Left ventricle myocardium superior (tissue), 1 donor: ENCODE results near the gene LDLRAP1. TPM values are rescaled to one million over a fixed set of nuclear protein-coding genes. Genes with fewer than 3 reads are reported as not detected.
"Not testable (repeated sequence)": the region's sequence is repeated elsewhere in the genome, so short reads cannot be mapped to it uniquely, and the experiment has no call there.

ENCODE experiments used
- ATAC-seq: fragments of 200-7000 bp; cut with Tn5 transposase; one replicate; pipeline ENCODE4 v1.9.1; 2020; ENCODE audit warnings: mild to moderate bottlenecking, moderate library complexity
- DNase-seq: peaks from one replicate; pipeline ENCODE4 v3.0.0-alpha.2; 2020
- intact Hi-C: fragments of 100-400 bp; cut with micrococcal nuclease; formaldehyde crosslinking; loops from one replicate; pipeline ENCODE4 v1.11.0; 2022
- total RNA-seq: library from RNA; stranded (reverse); fragmentation: NEBNext Ultra II Directional; extraction: Animal tissue kit (Norgen Biotek cat#: 25700); gene quantifications from one replicate; pipeline ENCODE4 v1.2.1, GENCODE V29; 2021
- donor health status: DM: no; HTN: yes; CAD: no; lungs with severe emphysema.

Gene LDLRAP1
- total RNA-seq, 1 donor from 2014 or later: 11.8 TPM

DNA sequence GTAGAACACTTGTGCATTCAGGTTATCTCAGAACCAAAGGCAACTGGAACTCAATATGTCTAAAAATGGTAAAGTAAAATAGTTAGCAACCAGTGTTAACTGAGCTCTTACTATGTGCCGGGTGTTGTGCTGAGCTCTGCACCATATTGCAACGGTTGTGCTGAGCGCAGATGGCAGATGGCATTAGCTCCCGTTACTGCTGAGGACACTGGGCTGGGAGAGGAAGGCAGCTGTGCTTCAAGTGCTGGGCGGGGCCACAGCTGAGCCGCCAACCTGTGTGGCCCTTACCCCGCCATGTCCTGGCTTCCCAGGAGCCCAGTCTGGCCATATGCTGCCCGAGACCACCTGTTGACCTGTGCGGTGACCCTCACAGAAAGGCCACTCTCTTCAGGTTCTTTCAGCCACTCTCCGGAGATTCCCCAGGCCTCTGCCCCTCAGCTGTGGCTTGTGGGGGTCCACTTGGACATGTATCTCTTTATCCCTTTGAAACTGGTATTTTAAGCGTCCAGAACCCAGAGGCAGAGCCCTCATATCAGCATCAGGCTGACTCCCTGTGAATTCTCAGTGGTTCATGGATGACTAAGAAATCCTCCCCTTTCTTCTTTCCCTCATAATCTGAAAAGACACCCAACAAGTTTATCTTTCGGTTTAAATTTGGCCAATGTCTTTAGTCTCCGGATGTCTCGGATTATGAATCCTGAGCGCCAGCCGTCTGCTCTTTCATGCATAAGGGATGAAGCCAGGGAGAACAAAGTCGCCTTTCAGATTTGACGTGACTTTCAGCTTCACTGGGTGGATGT lies 26.4 kb downstream of the LDLRAP1 start:
- intact Hi-C loops: no loop called here
- no peak for ATAC-seq
- DNase-seq: no peak

DNA sequence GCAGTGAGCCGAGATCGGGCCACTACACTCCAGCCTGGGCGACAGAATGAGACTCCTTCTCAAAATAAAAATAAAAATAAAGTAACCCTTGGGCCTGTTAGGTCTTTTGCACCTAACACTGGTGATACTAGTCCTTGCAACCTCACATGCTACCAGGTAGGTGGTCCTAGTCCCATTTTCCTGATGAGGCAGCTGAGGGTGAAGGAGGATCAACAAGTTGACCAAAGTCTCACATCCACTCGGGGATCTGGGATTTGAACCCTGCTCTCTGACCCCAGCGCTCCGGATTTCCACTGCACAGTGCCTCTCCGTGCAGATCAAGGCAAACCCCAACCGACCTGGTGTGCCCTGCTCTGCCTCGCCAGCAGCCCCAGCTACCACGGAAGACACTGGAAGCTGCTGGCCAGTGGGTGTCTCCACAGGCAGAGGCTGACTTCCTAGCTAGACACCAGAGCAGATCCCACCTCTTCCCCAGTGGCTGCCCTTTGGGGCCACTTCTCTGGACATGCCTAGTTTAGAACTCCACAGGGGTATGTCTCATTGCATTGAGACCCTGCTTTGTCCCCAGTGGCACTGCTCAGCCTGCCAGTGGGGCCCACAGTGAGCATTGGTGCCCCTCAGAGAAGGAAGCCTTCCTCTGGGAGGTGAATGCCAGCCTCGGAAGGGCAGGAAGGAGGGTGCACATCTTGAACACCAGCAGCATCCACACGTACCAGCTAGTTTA lies 27.6 kb downstream of the LDLRAP1 start:
- intact Hi-C loops: no loop called here
- ATAC-seq (no peak), DNase-seq (no peak)

DNA sequence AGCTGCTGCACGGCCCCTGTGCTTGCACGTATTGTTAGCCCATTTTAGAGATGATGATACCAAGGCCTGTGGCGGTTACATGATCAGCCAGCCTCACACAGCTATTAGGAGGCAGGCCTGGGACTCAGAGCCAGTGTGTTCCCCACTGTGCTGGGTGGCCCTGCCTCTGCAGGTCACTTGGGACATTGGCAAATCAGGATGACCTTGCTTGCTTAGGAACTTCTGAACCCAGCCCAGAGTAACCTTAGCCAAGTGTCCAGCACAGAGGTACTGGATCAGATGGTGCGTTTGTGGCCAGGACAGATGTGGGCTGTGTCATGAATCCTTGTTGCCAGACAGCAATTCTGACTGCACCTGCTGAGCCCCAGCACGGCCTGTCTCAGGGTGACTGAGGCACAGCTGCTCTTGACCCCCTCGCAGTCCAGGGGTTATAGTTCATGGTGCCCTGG lies 28.1 kb downstream of the LDLRAP1 start:
- no peak for ATAC-seq
- intact Hi-C loops: no loop called here
- no peak for DNase-seq

DNA sequence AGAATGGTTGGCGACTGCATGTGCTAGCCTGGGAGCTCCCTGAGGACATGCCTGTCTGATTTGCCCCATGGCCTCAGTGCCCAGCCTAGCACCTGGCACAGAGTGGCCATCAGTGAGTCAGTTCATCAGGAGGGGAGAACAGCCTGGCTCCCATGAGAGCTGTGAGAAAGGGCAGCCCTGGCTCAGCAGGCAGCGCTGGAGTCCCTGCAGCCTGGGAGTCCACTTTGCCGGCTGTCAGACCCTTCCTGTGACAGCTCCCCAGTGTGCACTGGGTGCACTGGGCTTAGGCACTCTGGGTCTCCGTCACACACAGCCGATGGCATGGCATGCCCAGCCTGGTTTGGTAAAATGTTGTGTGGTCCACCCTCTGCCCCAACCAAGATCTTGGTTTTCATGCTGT lies 28.7 kb downstream of the LDLRAP1 start:
- no peak for ATAC-seq
- DNase-seq: no peak
- intact Hi-C loops: no loop called here

DNA sequence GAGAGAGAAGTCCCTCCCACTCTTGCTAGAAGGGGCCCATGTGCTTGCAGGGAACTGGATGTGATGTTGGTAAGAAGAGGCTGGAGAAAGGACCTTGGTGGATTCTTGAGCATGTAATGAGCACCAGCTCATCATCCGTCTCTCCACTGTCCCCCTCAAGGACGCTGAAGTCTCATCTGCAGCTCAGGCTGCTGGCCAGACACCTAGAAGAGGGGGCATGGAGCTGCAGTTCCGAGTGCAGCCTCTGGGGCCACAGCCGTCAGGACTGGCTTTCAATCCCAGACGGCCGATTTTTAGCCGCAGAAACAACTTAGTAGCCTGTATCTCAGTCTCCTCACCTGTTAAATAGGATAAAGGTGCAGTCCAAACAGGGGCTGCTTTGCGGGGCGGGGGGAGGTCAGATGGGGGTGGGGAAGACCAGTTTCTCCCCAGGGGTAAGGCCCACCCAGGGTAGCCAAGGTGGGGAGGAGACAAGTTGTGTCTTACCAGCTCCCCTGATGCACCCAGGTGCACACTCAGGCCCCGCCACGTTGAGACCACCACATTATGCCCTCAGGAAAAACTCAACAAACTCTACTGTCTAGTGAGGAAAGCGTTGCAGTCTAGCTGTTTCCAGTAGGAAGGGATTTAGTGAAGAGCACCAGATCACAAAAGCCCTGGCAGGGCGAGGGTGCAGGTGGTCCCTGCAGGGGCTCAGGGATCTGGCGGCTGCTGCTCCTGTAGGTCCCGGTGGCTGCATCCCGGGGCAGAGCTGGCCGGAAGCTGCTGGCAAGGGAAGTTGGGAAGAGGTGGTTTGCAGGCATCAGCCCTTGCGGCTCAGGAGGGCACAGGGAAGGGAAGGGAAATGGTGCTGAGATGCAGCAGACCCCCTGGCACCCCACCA lies 29.5 kb downstream of the LDLRAP1 start:
- intact Hi-C loops: no loop called here
- ATAC-seq (peak; percentile 25), DNase-seq (no peak)

DNA sequence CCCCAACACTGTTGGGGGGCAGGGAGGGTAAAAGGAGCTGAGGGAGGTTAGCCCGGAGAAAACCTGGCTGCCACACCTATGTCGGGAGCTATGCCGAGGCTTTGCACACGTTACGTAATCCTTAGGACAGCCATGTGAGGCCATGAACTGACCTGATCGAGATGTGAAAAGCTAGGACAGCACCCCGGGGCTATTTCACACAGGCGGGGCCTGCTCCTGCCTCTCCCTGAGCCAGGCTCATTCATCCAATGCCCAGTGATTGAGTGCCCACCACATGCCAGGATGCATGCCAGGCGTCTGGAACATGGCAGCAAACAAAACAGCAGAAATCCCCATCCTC lies 30.2 kb downstream of the LDLRAP1 start:
- DNase-seq: no peak
- intact Hi-C loops: no loop called here
- no peak for ATAC-seq

DNA sequence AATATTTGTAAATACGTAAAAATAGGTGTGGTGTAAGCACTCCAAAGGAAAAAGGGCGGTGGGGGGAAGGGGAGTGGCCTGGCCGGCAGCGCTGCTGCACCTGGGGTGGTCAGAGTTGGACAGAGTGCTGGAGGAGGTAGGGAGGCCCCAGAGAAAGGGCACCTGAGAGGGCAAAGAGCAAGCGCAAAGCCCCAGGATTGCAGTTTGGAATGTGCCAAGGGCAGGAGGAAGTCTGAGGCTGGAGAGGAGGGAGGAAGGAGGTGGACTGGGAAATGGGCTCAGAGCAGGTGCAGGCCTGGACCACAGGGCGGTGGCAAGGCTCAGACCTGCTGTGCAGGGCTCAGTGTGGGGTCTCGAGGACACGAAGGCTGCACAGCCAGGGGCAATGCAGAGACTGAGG lies 30.6 kb downstream of the LDLRAP1 start:
- intact Hi-C loops: no loop called here
- no peak for ATAC-seq
- no peak for DNase-seq

DNA sequence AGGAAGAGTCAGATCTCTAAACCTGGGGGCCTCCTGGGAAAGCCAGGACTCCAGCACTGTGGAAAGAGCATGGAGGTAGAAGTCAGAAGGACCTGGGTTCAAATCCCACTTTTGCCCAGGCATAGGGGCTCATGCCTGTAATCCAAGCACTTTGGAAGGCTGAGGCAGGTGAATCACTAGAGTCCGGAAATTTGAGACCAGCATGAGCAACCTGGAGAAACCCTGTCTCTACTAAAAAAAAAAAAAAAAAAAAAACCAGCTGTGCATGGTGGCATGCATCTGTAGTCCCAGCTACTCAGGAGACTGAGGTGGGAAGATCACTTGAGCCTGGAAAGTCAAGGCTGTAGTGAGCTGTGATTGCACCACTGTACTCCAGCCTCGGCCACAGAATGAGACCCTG lies 31.8 kb downstream of the LDLRAP1 start:
- DNase-seq (no peak), ATAC-seq (no peak)
- intact Hi-C loops: no loop called here

DNA sequence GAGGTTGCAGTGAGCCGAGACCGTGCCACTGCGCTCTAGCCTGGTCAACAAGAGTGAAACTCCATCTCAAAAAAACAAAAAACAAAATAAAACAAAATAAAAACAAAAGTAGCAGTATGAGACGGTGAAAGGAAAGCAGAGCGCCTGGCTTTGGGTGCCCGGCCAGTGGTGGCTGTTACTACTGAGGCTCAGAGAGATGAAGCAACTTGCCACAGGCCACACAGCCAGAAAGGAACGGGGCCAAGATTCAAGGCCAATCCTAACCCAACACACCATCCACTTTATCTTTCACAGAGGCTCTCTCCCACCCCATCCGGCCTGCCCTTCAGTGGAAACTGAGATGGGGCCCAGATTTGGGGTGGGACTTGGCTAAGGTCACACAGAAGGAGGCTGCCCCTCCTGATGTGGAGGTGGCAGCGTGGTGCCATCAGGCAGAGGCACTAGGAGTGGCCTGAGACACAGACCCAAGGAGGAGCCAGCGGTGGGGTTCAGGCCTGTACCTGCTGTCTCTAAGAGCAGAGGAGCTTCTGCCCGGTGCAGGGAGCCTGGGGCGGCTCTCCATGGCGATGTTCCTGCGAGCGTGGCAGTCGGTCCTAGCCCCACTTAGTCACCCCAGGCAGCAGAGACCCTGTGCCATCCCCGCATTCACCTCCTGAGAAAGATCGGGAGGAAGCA lies 33.2 kb downstream of the LDLRAP1 start:
- no peak for DNase-seq
- intact Hi-C loops: no loop called here
- no peak for ATAC-seq

DNA sequence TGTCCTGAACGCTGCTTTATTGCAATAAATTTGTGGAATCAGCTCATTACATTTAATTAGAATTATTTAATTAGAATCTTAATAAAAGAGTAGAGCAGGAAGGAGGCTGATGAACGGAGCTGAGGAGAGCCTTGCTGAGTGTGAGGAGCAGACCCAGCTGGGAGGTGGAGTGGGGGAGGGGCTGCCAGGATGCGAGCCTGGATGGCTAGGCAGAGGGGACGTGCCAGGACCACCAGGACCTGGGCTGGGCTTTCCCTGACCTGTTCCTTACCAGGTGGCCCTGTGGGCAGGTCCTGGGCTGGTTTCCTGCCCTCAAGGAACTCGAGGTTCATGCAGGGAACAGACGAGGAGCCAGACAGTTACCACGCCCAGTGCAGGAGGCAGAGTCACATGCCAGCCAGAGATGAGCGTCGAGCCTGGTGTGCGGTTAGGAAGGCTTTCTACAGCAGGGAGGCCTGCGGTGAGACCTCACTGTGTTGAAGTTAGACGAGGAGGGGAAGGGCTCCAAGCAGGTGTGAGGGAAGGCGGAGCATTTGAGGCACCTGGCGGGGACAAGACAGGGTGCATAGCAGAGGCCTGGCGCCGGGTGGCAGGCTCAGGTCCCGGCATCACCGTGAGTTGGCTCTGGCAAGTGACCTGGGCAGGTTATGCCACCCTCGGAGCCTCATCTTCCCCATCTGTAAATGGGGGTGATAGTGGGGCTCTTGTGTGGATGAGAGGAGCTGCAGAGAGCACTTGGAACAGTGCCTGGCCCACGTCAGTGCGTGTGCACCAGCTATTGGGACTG lies 33.9 kb downstream of the LDLRAP1 start:
- no peak for DNase-seq
- intact Hi-C loops: no loop called here
- ATAC-seq: no peak

DNA sequence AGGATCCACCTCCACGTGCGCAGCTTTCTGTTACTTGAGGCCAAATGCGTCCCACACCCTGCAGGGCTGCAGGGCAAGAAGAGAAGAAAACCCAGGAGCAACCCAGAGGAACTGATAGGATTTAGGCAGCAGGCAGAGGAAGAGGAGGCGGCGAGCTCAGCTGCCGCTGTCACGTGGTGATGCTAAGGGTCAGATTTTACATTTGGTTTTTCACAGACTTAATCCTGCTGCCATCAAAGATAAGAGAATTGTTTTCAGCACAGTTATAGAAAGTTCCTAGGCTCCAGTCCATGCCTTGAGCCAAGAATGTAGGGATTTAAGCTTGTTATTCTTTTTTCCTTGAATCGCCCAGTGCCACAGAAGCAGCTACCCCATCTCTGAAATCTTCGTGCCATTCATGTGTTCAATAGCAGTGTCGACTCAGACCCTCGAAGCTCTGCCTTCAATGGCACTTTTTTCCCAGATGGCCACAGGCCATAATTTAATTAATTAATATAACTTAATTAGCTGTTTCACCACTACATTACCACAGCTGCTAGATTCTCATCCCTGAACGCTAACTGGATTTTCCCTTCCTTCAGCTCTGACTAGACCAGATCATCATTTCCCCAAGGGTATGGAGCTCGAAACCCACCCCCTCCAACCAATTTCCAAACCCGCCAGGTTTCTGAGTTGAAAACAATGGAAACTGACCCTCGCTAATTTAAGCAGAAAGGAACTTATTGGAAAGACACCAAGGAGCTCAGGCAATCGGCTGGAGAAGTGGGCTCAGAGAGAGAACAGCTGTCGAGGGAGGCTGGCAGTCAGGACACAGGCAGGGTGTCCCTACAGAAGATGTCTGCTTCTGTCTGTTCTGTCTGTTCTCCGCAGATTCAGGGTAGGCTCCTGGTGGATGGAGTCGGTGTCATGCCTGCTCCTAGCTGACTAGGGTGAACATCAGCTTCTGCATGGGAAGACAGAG lies 36.2 kb downstream of the LDLRAP1 start:
- ATAC-seq (no peak), DNase-seq (no peak)
- intact Hi-C loops: no loop called here

DNA sequence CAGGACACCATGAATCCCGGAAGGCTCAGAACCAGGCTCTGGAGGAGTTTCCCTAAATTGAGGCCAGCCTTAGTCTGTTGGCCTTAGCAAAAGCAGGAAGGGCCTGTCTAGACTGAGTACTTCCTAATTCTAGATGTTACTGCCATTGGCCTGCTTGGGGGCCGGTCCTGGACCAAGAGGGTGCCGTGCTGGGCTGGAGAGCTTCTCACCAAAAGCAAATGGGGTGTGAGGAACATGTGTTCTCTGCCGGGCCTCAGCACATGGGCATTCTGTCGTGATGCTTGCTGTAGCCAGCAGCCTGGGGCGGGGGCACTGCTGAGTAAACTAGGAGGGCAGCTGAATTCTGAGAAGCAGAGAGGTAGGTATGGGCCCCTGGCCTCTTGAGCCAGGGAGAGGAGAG lies 37.5 kb downstream of the LDLRAP1 start:
- DNase-seq (no peak), ATAC-seq (no peak)
- intact Hi-C loops: no loop called here

DNA sequence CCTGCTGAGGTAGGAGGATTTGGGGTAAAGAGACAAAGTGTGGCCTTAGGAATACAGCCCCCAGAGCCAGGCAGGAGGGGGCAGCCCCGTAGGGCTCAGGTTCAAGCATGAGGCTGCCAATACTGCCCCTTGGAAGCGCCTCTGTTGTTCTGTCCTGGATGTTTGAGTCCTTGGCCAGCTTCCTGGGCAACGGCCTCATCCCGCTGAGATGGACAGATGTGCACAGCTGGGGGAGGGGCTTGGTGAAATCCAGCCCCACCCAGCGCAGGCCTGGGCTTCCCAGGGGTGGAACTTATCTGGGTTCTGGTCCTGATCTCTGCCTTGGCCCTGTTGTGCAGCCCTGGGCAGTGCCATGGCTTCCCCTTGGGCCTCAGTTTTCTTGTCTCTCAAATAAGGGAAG lies 38.4 kb downstream of the LDLRAP1 start:
- ATAC-seq: peak; percentile 56
- DNase-seq: no peak
- intact Hi-C loops: no loop called here

DNA sequence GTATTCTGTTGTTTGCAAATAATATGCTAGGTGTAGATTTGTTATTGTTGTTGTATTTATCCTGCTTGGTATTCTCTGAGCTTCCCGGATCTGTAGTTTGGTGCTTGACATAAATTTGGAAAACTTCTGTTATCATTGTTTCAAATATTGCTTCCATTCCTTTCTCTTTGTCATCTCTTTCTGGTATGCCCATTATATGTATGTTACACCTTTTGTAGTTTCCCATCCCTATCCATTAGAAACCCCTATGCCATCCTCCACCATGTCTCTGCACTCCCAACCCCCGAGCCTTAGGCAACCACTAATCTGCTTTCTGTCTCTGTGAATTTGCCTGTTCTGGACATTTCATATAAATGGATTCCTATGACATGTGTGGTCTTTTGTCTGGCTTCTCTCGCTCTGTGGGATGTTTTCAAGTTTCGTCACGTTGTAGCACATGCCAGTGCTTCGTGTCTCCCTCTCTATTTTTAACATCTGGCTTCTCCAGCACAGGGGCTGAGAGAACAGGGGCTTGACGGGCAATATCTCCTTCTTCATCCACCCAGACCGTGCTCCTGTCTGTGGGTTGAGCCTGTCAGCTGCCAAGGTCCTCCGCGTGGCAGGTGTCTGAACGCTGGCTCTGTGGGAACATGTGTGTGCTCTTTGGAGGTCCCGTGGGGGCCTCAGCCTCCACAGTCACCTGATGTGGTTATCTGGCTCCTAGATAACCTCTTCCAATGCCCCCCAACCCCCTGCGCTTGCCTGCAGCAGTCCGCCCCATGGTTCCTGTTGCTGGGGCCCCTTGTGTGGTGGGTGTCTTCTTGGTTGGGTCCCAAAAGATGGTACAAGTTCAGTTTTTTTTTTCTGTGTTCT lies 40.3 kb downstream of the LDLRAP1 start:
- intact Hi-C loops: no loop called here
- no peak for ATAC-seq
- DNase-seq: no peak

DNA sequence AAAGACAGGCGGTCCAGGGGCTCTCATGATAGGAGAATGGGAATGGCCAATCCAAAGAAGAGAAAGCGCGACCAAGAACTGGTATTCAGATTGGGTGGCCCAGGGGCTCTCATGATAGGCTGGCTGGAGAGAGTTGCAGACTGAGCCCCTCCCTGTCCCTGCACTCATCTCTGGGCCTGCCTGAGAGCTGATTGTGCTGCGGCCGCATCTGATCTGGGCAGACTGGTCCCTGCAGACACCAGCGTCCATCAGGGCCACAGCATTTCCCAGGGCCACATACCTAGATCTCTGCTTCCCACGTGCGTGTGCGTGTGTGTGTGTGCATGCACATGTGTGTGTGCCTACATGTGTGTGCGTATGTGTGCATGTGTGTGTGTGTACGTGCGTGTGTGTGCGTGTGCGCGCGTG lies 42.8 kb downstream of the LDLRAP1 start:
- ATAC-seq (no peak), DNase-seq (no peak)
- intact Hi-C loops: no loop called here

DNA sequence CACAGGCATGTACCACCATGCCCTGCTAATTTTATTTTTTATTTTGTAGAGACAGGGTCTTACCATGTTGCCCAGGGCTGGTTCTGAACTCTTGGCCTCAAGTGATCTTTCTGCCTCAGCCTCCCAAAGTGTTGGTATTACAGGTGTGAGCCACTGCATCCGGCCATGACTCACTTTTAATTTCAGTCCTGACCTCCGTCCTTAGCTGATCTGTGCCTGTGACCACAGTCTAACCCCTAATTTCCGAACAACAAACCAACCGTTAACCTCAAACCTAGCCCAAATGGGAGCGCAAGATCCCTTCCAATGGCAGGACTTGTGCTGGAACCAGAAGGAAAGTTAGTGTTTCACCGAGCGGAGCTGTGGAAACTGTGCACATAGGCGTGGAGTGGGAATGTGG lies 43.9 kb downstream of the LDLRAP1 start:
- intact Hi-C loops: no loop called here
- ATAC-seq: no peak
- DNase-seq: no peak

DNA sequence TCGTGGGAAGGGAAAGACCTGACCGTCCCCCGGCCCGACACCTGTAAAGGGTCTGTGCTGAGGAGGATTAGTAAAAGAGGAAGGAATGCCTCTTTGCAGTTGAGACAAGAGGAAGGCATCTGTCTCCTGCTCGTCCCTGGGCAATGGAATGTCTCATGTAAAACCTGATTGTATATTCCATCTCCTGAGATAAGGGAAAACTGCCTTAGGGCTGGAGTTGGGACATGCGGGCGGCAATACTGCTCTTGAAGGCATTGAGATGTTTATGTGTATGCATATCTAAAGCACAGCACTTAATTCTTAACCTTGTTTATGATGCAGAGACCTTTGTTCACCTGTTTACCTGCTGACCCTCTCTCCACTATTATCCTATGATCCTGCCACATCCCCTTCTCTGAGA lies 44.8 kb downstream of the LDLRAP1 start:
- intact Hi-C loops, ATAC-seq, DNase-seq: not testable (repeated sequence)
